Pancreas (tissue), 10 donors: ENCODE data around the gene UIMC1. TPM values are rescaled to one million over a fixed set of nuclear protein-coding genes. Genes with fewer than 3 reads are reported as not detected.

Source experiments
- ATAC-seq, 4 donors: fragments of 200-7000 bp; cut with Tn5 transposase; one replicate each; pipeline versions ENCODE4 v1.8.0 to v1.9.1; 2020; ENCODE audit warnings: mild to moderate bottlenecking in 4 of 4, moderate library complexity in 4 of 4
- DNase-seq, 6 donors: peaks; one replicate each; pipeline ENCODE4 v3.0.0-alpha.2; 2020
- FAIRE-seq: peaks from 2 replicates; lab custom pipeline; 2012; peaks lifted over from hg19 to GRCh38; lab: Jason Lieb, UNC
- H3K27ac ChIP-seq, 4 donors: fragments of 200-600 bp; sonication (generic); 1 replicate in 3 of 4; 2 replicates in 1 of 4; pipeline versions ENCODE4 v1.5.0 to v1.8.0; 2020
- H3K27me3 ChIP-seq, 4 donors: fragments of 200-600 bp; one replicate each; pipeline ENCODE4 v1.8.0; 2021
- H3K36me3 ChIP-seq, 3 donors: fragments of 200-600 bp; sonication (generic) in 1 of 3; one replicate each; pipeline versions ENCODE4 v1.5.0 to v1.8.0; 2020 to 2021
- H3K4me1 ChIP-seq, 3 donors: fragments of 200-600 bp; one replicate each; pipeline ENCODE4 v1.8.0; 2021
- H3K4me3 ChIP-seq, 4 donors: fragments of 200-600 bp; sonication (generic) in 2 of 4; one replicate each; pipeline versions ENCODE4 v1.5.0 to v1.8.0; 2020 to 2021
- H3K9me3 ChIP-seq, 4 donors: fragments of 200-600 bp; one replicate each; pipeline ENCODE4 v1.8.0; 2021
- CTCF ChIP-seq, 4 donors: fragments of 200-600 bp; sonication (generic) in 3 of 4; IDR thresholded peaks; one replicate each; pipeline versions ENCODE4 v1.5.0 to v1.8.0; 2021; ENCODE audit warnings: antibody characterized with exemption in 4 of 4
- WGBS, 2 donors: extraction: QIAGEN DNeasy Blood & Tissue Kit; methylation state at CpG; one replicate each; pipeline ENCODE4 v1.1.7; 2013; 5-methylcytosine and 5-hydroxymethylcytosine counted together
- intact Hi-C, 3 donors: fragments of 100-400 bp; cut with DNase I; formaldehyde crosslinking; loops; one replicate each; pipeline versions ENCODE4 v1.11.1 to v1.14.2; 2022
- polyA plus RNA-seq, 2 donors: library from polyadenylated mRNA; stranded (reverse); fragments of 200-250 nt; gene quantifications; one replicate each; pipeline ENCODE4 v1.2.3, GENCODE V29; 2013
- total RNA-seq, 6 donors: library from RNA; stranded (reverse); fragmentation: NEBNext Ultra II Directional in 4 of 6; extraction: Animal tissue kit (Norgen Biotek cat#: 25700) in 4 of 6; gene quantifications; one replicate each; pipeline versions ENCODE4 v1.2.1 to v1.2.4, GENCODE V29; 2021 to 2023
- donor health status: healthy with polysubstance abuse.
- donor health status: DM: no; HTN: no; CAD: no; lungs with moderate emphysema.
- donor health status: DM: no; HTN: no; CAD: no.
- donor health status: control.
- donor health status: control.
- donor health status: Bipolar disorder and iron deficiency.
- donor health status: DM: yes; HTN: yes; CAD: no.
- donor health status: DM: no; HTN: no; CAD: no.
- donor health status: DM: no; HTN: no; CAD: no.
- donor health status: DM: yes; HTN: yes; CAD: no.

Gene UIMC1
- total and polyA plus RNA-seq, 8 donors = 19.9 to 29.5 (median 23.0) TPM

- intact Hi-C loops = no loop called here
- Histone ChIP-seq H3K36me3 (peaks cover 0 to 39% (median 3%) of the 10 kb centered on the region in 3 donors), H3K4me1 (no peaks in the 10 kb centered on the region), H3K27me3 (no peaks in the 10 kb centered on the region), H3K4me3 (no peak overlapping the region), H3K9me3 (no peaks in the 10 kb centered on the region), H3K27ac (no peak overlapping the region)
- no peak for DNase-seq
- no peak for ATAC-seq
- TF ChIP-seq CTCF (IDR thresholded peaks at IDR 0.05) = no peak
- WGBS, 2 donors = 60 to 67% methylated on average over 2 of the region's 2 CpGs
- FAIRE-seq = no peak
Observed at GRCh38 chr5:176944268-176944667, 62.3 kb downstream of the UIMC1 start.

GRCh38 chr5:176943816-176944215 lies 62.8 kb downstream of the UIMC1 start:
- TF ChIP-seq CTCF (IDR thresholded peaks at IDR 0.05) = no peak
- 86 to 92% methylated on average over 1 of the region's 1 CpG for WGBS, 2 donors
- Histone ChIP-seq H3K4me3 (no peak overlapping the region), H3K27me3 (no peaks in the 10 kb centered on the region), H3K36me3 (peaks cover 0 to 39% (median 3%) of the 10 kb centered on the region in 3 donors), H3K9me3 (no peaks in the 10 kb centered on the region), H3K4me1 (no peaks in the 10 kb centered on the region), H3K27ac (no peak overlapping the region)
- intact Hi-C loops = no loop called here
- DNase-seq = no peak
- no peak for ATAC-seq
- FAIRE-seq = no peak

- Histone ChIP-seq H3K27me3 (no peaks in the 10 kb centered on the region), H3K4me3 (no peak overlapping the region), H3K27ac (no peak overlapping the region), H3K9me3 (no peaks in the 10 kb centered on the region), H3K4me1 (no peaks in the 10 kb centered on the region), H3K36me3 (peaks cover 0 to 37% (median 3%) of the 10 kb centered on the region in 3 donors)
- DNase-seq (no peak), ATAC-seq (no peak), FAIRE-seq (no peak)
- intact Hi-C loops = no loop called here
- WGBS, 2 donors = 89 to 92% methylated on average over 9 of the region's 9 CpGs
- TF ChIP-seq CTCF (IDR thresholded peaks at IDR 0.05) = no peak
Observed at GRCh38 chr5:176941951-176942350, 64.6 kb downstream of the UIMC1 start.

- no peaks in the 10 kb centered on the region for H3K9me3 ChIP-seq
- peaks cover 0 to 28% (median 3%) of the 10 kb centered on the region in 3 donors for H3K36me3 ChIP-seq
- 40 to 59% methylated on average over 1 of the region's 1 CpG for WGBS, 2 donors
- ATAC-seq = no peak
- H3K27me3 ChIP-seq = no peaks in the 10 kb centered on the region
- no peak overlapping the region for H3K4me3 ChIP-seq
- TF ChIP-seq CTCF (IDR thresholded peaks at IDR 0.05) = no peak
- H3K27ac ChIP-seq = no peak overlapping the region
- H3K4me1 ChIP-seq = peaks cover 0 to 6% (median 3%) of the 10 kb centered on the region in 3 donors
- no peak for DNase-seq
- no peak for FAIRE-seq
- intact Hi-C loops = no loop called here
Observed at GRCh38 chr5:176938472-176938871, 68.1 kb downstream of the UIMC1 start.

- intact Hi-C loops = no loop called here
Observed at GRCh38 chr5:176935017-176935416, 71.6 kb downstream of the UIMC1 start.

More at GRCh38 chr5:176935017-176935416, 71.6 kb downstream of the UIMC1 start:
- TF ChIP-seq CTCF (IDR thresholded peaks at IDR 0.05) = no peak
- FAIRE-seq = no peak
- DNase-seq = no peak
- H3K4me3 ChIP-seq = no peak overlapping the region
- no peak overlapping the region for H3K27ac ChIP-seq
- WGBS, 2 donors = 34 to 91% methylated on average over 1 of the region's 1 CpG
- peaks cover 0 to 6% (median 3%) of the 10 kb centered on the region in 3 donors for H3K4me1 ChIP-seq
- ATAC-seq = no peak
- H3K9me3 ChIP-seq = no peaks in the 10 kb centered on the region
- no peaks in the 10 kb centered on the region for H3K27me3 ChIP-seq
- peaks cover 0 to 20% (median 3%) of the 10 kb centered on the region in 3 donors for H3K36me3 ChIP-seq
